HepG2 (cell line): ENCODE results near the gene ASB8. TPM values are rescaled to one million over a fixed set of nuclear protein-coding genes. Genes with fewer than 3 reads are reported as not detected.
"Not testable (repeated sequence)": the region's sequence is repeated elsewhere in the genome, so short reads cannot be mapped to it uniquely, and the experiment has no call there.

ENCODE experiments used
- ATAC-seq: fragments of 200-7000 bp; cut with Tn5 transposase; 3 replicates; pipeline ENCODE4 v1.9.1; 2020; ENCODE audit warnings: mild to moderate bottlenecking, moderate library complexity
- BruUV-seq: library from RNA; stranded (reverse); fragments of 400-500 nt; replicated peaks from 2 replicates; lab custom pipeline; 2021; lab: Mats Ljungman, UMichigan
- CTCF ChIA-PET: fragments of 300-600 bp; formaldehyde crosslinking; extraction: SDS; loops from one replicate; lab custom pipeline; 2021; ENCODE audit warnings: low total read pairs, inconsistent platforms, low intra/inter-chr PET ratio; lab: Yijun Ruan, JAX
- POLR2A ChIA-PET: fragments of 350-600 bp; sonication (Branson Sonifier 250); formaldehyde crosslinking; loops from one replicate; lab custom pipeline; 2020; ENCODE audit warnings: antibody characterized with exemption, inconsistent platforms; lab: Yijun Ruan, JAX
- DNase-seq: peaks from one replicate; pipeline ENCODE4 v3.0.0-alpha.2; 2015; ENCODE audit warnings: low spot score
- FAIRE-seq: peaks from 3 replicates; lab custom pipeline; 2011; peaks lifted over from hg19 to GRCh38; lab: Jason Lieb, UNC
- H2AFZ ChIP-seq: one replicate; pipeline ENCODE4 v1.6.1; 2011; ENCODE audit warnings: low read length, inconsistent platforms
- H3K27ac ChIP-seq: fragments of 300-600 bp; 3 replicates; pipeline ENCODE4 v1.8.0; 2011; ENCODE audit warnings: mixed run types, mild to moderate bottlenecking, mixed read lengths, low read length, inconsistent platforms; ENCODE audit not compliant: insufficient read depth; ENCODE audit errors: extremely low read length
- H3K27me3 ChIP-seq, 2 experiments: fragments of 200-600 bp in 1 of 2; 2 replicates in 1 of 2; 3 replicates in 1 of 2; pipeline versions ENCODE4 v1.6.0 to v1.8.0; 2011; ENCODE audit warnings: low read length in 2 of 2, mild to moderate bottlenecking in 2 of 2, moderate library complexity in 2 of 2, inconsistent platforms in 1 of 2; ENCODE audit not compliant: insufficient read depth in 2 of 2, control insufficient read depth in 1 of 2
- H3K36me3 ChIP-seq, 2 experiments: fragments of 200-600 bp in 1 of 2; replicated peaks in 1 of 2; 2 replicates in 1 of 2; 3 replicates in 1 of 2; pipeline versions ENCODE4 v1.5.1 to v1.8.0; 2011; ENCODE audit warnings: low read length in 2 of 2, inconsistent platforms in 1 of 2; ENCODE audit not compliant: insufficient read depth in 2 of 2, control insufficient read depth in 1 of 2
- H3K4me1 ChIP-seq: 2 replicates; pipeline ENCODE4 v1.5.1; 2012; ENCODE audit warnings: low read length, inconsistent platforms; ENCODE audit not compliant: insufficient read depth
- H3K4me2 ChIP-seq: 2 replicates; pipeline ENCODE4 v1.6.0; 2011; ENCODE audit warnings: low read depth, low read length, inconsistent platforms
- H3K4me3 ChIP-seq, 3 experiments: fragments of 200-600 bp in 1 of 3; sonication (generic), shearing (Covaris generic) in 1 of 3; replicated peaks in 1 of 3; 2 replicates each; pipeline ENCODE4 v1.5.1; 2011 to 2016; ENCODE audit warnings: low read length in 3 of 3, inconsistent platforms in 2 of 3, low read depth in 2 of 3, mild to moderate bottlenecking in 2 of 3, control low read depth in 1 of 3, mixed read lengths in 1 of 3; ENCODE audit not compliant: insufficient read depth in 1 of 3
- H3K79me2 ChIP-seq: one replicate; pipeline ENCODE4 v1.6.1; 2011; ENCODE audit warnings: low read length, inconsistent platforms; ENCODE audit not compliant: insufficient read depth
- H3K9ac ChIP-seq: 2 replicates; pipeline ENCODE4 v1.6.0; 2011; ENCODE audit warnings: mild to moderate bottlenecking, low read depth, low read length, inconsistent platforms; ENCODE audit not compliant: insufficient read depth
- H3K9me3 ChIP-seq: 2 replicates; pipeline ENCODE4 v1.5.1; 2012; ENCODE audit warnings: mild to moderate bottlenecking, low read length
- H4K20me1 ChIP-seq: 2 replicates; pipeline ENCODE4 v1.6.0; 2011; ENCODE audit warnings: inconsistent platforms, mild to moderate bottlenecking, low read length, moderate library complexity; ENCODE audit not compliant: insufficient read depth
- PCBP2 ChIP-seq: fragments of 200-400 bp; formaldehyde crosslinking; optimal IDR thresholded peaks from 2 replicates; pipeline ENCODE3; 2018; ENCODE audit warnings: low read length, low read depth; ENCODE audit not compliant: poor library complexity, severe bottlenecking
- WGBS: methylation state at CpG from one replicate; pipeline ENCODE4 v1.1.6; 2017; ENCODE audit warnings: low lambda C conversion rate; 5-methylcytosine and 5-hydroxymethylcytosine counted together
- in situ Hi-C: cut with HindIII; loops from 2 replicates; pipeline ENCODE4 v1.10.0; 2017; ENCODE audit warnings: low pct_unique_long_range_greater_than_20kb; ENCODE audit not compliant: extremely low pct_ligation_motif_present
- intact Hi-C: fragments of 100-400 bp; cut with micrococcal nuclease; formaldehyde crosslinking; loops from one replicate; pipeline ENCODE4 v1.10.0; 2022; ENCODE audit not compliant: unreplicated experiment
- polyA plus RNA-seq, 8 experiments: library from polyadenylated mRNA; depleted of rRNA in 3 of 8; stranded (reverse) in 7 of 8; unstranded in 1 of 8; fragments of >200 nt; fragmentation: Illumina TruSeq in 4 of 8; extraction: Trizol in 4 of 8; gene quantifications; 2 replicates each; pipeline versions ENCODE4 v1.2.1 to v1.2.3, GENCODE V29; 2011 to 2016; ENCODE audit warnings: low read depth in 4 of 8, missing spikeins in 1 of 8, mixed read lengths in 1 of 8; ENCODE audit not compliant: insufficient read depth in 1 of 8
- total RNA-seq, 5 experiments: library from RNA; depleted of rRNA; stranded (reverse); fragments of >200 nt; fragmentation: Illumina TruSeq; extraction: Trizol; gene quantifications; 2 replicates each; pipeline ENCODE4 v1.2.3, GENCODE V29; 2016; ENCODE audit warnings: low read depth in 1 of 5
- TF ChIP-seq, protein P1 (sequence below): IDR thresholded peaks from 2 replicates; pipeline ENCODE4 v1.6.1; 2018; ENCODE audit warnings: missing genetic modification reagents

The ASB8 gene
- total and polyA plus RNA-seq, 2 of the 13 experiments (the other 11 are each of a cell fraction or from before 2014, with no cell fraction given), result 14.0 to 15.5 TPM

GRCh38 chr12:48115957-48116356 is 41.4 kb downstream of the ASB8 start:
- WGBS, result 62% methylated on average over 1 of the region's 1 CpG
- intact Hi-C loops (no loop called here), in situ Hi-C loops (no loop called here)
- no peak overlapping the region for H3K27ac ChIP-seq
- H3K79me2 ChIP-seq, result no peaks in the 10 kb centered on the region
- no TSS peak for BruUV-seq
- TF ChIP-seq PCBP2, result peak; percentile 61
- TF ChIP-seq, protein P1, sequence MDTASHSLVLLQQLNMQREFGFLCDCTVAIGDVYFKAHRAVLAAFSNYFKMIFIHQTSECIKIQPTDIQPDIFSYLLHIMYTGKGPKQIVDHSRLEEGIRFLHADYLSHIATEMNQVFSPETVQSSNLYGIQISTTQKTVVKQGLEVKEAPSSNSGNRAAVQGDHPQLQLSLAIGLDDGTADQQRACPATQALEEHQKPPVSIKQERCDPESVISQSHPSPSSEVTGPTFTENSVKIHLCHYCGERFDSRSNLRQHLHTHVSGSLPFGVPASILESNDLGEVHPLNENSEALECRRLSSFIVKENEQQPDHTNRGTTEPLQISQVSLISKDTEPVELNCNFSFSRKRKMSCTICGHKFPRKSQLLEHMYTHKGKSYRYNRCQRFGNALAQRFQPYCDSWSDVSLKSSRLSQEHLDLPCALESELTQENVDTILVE (CRISPR knock-in tag), result no peak
- no peaks in the 10 kb centered on the region for H3K4me1 ChIP-seq
- no peak overlapping the region for H3K4me2 ChIP-seq
- H3K4me3 ChIP-seq, result no peak overlapping the region
- ATAC-seq (no peak), FAIRE-seq (no peak), DNase-seq (no peak)
- CTCF ChIA-PET, result no interaction called here
- no peak overlapping the region for H3K9ac ChIP-seq
- H3K9me3 ChIP-seq, result no peaks in the 10 kb centered on the region
- POLR2A ChIA-PET, result no interaction called here
- no peaks in the 10 kb centered on the region for H4K20me1 ChIP-seq
- no peaks in the 10 kb centered on the region for H3K36me3 ChIP-seq
- H2AFZ ChIP-seq, result no peak overlapping the region
- H3K27me3 ChIP-seq, result peaks cover 2 to 7% of the 10 kb centered on the region in 2 experiments; a peak in 2 of 5 replicates

GRCh38 chr12:48111312-48111693 is 46.0 kb downstream of the ASB8 start:
- ATAC-seq, H3K9ac ChIP-seq, H3K27me3 ChIP-seq, H3K4me3 ChIP-seq, H3K36me3 ChIP-seq, H3K4me2 ChIP-seq, BruUV-seq, in situ Hi-C loops, CTCF ChIA-PET, DNase-seq, H3K27ac ChIP-seq, POLR2A ChIA-PET, H2AFZ ChIP-seq, FAIRE-seq, H3K79me2 ChIP-seq, H3K9me3 ChIP-seq, intact Hi-C loops, H4K20me1 ChIP-seq: not testable (repeated sequence)
- 67% methylated on average over 5 of the region's 5 CpGs for WGBS
- peaks cover 18% of the 10 kb centered on the region for H3K4me1 ChIP-seq
